ENCODE results near the gene GNAQ. TPM values are rescaled to one million over a fixed set of nuclear protein-coding genes. Genes with fewer than 3 reads are reported as not detected.

The GNAQ gene
- total RNA-seq, 1 experiment from 2014 or later, result 48.6 TPM

GRCh38 chr9:77964258-77964657 is 67.4 kb downstream of the GNAQ start:
- WGBS (ENCODE audit: extremely low coverage, insufficient read length, low lambda C conversion rate), result no CpG with 5 or more reads among the region's 3 CpGs
- Histone ChIP-seq H3K79me1 (ENCODE audit: insufficient read depth, low read depth, low read length, poor library complexity, severe bottlenecking) (peaks cover 8% of the 10 kb centered on the region), H2BK15ac (ENCODE audit: low read depth, low read length) (no peak overlapping the region), H2BK120ac (ENCODE audit: low read depth, low read length, poor library complexity, severe bottlenecking) (no peak overlapping the region), H2AK5ac (ENCODE audit: insufficient read length, low read length) (no peak overlapping the region), H3K4me2 (ENCODE audit: insufficient read depth, insufficient read length, low read length) (no peak overlapping the region), H3K4me1 (ENCODE audit: insufficient read depth, low read length) (peaks cover 13% of the 10 kb centered on the region; the same call in 1 of the 2 replicates), H4K20me1 (ENCODE audit: control insufficient read depth, insufficient read depth, insufficient read length) (no peaks in the 10 kb centered on the region), H3K9me3 (ENCODE audit: control insufficient read depth, low read depth, low read length) (no peaks in the 10 kb centered on the region), H3K23ac (ENCODE audit: insufficient read length, low read depth, low read length) (no peak overlapping the region), H2BK12ac (ENCODE audit: insufficient read length, low read depth, low read length) (no peak overlapping the region), H3K56ac (ENCODE audit: insufficient read length, low read depth, low read length) (no peak overlapping the region), H3K18ac (ENCODE audit: insufficient read length, low read depth, low read length) (no peak overlapping the region), H2AFZ (ENCODE audit: low read length) (no peak overlapping the region), H3K27ac (ENCODE audit: insufficient read length, low read depth, low read length) (no peak overlapping the region), H3K9ac (ENCODE audit: extremely low read depth, insufficient read length, low read length) (no peak overlapping the region), H3K4ac (ENCODE audit: low read depth, low read length) (no peak overlapping the region), H4K8ac (replicated peaks; ENCODE audit: insufficient read length, low read depth, low read length) (no peak overlapping the region), H3K14ac (ENCODE audit: insufficient read depth, low read length) (no peak overlapping the region), H3T11ph (ENCODE audit: low read length) (no peak overlapping the region), H3K27me3 (ENCODE audit: insufficient read depth, low read length) (no peaks in the 10 kb centered on the region), H2BK5ac (ENCODE audit: insufficient read length, low read length) (no peak overlapping the region), H2BK20ac (ENCODE audit: low read depth, low read length, poor library complexity, severe bottlenecking) (no peak overlapping the region), H3K79me2 (ENCODE audit: insufficient read depth, low read length) (no peaks in the 10 kb centered on the region; the same call in 1 of the 2 replicates), H3K23me2 (ENCODE audit: insufficient read length, low read depth, low read length, poor library complexity, severe bottlenecking) (no peaks in the 10 kb centered on the region), H4K91ac (ENCODE audit: insufficient read length, low read depth, low read length) (no peak overlapping the region), H4K5ac (ENCODE audit: insufficient read length, low read depth, low read length) (no peak overlapping the region)
- H3K9me3 Mint-ChIP-seq, result no peaks in the 10 kb centered on the region
- peaks cover 0 to 4% (median 2%) of the 10 kb centered on the region in 3 experiments; a peak in 3 of 7 replicates for H3K36me3 Mint-ChIP-seq (ENCODE audit: insufficient read depth in 1 of 3, low read depth in 3 of 3)
- H3K27me3 Mint-ChIP-seq (ENCODE audit: low read depth), result no peaks in the 10 kb centered on the region
- TF ChIP-seq CTCF (conservative IDR thresholded peaks at IDR 0.05), result no peak
- no peak overlapping the region for H3K27ac Mint-ChIP-seq
- H3K4me1 Mint-ChIP-seq, result peaks cover 42 to 52% of the 10 kb centered on the region in 2 experiments
- H3K4me3 Mint-ChIP-seq, result no peak overlapping the region
- DNase-seq, result no peak
